NCI-H187 (cell line): ENCODE measurements around the gene ACSS3.
A peak's percentile ranks its signal among the peaks of the same experiment; 100 is the strongest.

Experiments
- DNase-seq, 2 experiments: peaks; one replicate each; lab custom pipeline; 2025; lab: John Stamatoyannopoulos, UW

Gene ACSS3

GRCh38 chr12:81222846-81223592 lies 145.1 kb downstream of the ACSS3 start:
- DNase-seq = no peak

- DNase-seq = no peak
Observed at GRCh38 chr12:81224626-81225025, 146.7 kb downstream of the ACSS3 start.

GRCh38 chr12:81229759-81230158 lies 151.9 kb downstream of the ACSS3 start:
- no peak for DNase-seq

GRCh38 chr12:81231574-81232368 lies 153.9 kb downstream of the ACSS3 start:
- DNase-seq = no peak

- DNase-seq = no peak
Observed at GRCh38 chr12:81245458-81245857, 167.6 kb downstream of the ACSS3 start.

- no peak for DNase-seq
Observed at GRCh38 chr12:81245907-81246570, 168.2 kb downstream of the ACSS3 start.

- no peak for DNase-seq
Observed at GRCh38 chr12:81249976-81250375, 172.1 kb downstream of the ACSS3 start.

- no peak for DNase-seq
Observed at GRCh38 chr12:81252228-81252627, 174.3 kb downstream of the ACSS3 start.

- DNase-seq = no peak
Observed at GRCh38 chr12:81253360-81253759, 175.5 kb downstream of the ACSS3 start.

GRCh38 chr12:81255456-81255855 lies 177.6 kb downstream of the ACSS3 start:
- DNase-seq = no peak

GRCh38 chr12:81255947-81256346 lies 178.1 kb downstream of the ACSS3 start:
- no peak for DNase-seq

GRCh38 chr12:81257947-81258551 lies 180.2 kb downstream of the ACSS3 start:
- peak in 1 of 2 experiments; percentile 14 for DNase-seq

- no peak for DNase-seq
Observed at GRCh38 chr12:81259360-81259759, 181.5 kb downstream of the ACSS3 start.

- DNase-seq = no peak
Observed at GRCh38 chr12:81261508-81262207, 183.8 kb downstream of the ACSS3 start.

GRCh38 chr12:81263072-81263471 lies 185.2 kb downstream of the ACSS3 start:
- DNase-seq = no peak

GRCh38 chr12:81270385-81270784 lies 192.5 kb downstream of the ACSS3 start:
- DNase-seq = no peak

GRCh38 chr12:81274637-81275529 lies 197.0 kb downstream of the ACSS3 start:
- DNase-seq = no peak

GRCh38 chr12:81284137-81284536 lies 206.3 kb downstream of the ACSS3 start:
- DNase-seq = no peak

- DNase-seq = no peak
Observed at GRCh38 chr12:81288651-81289050, 210.8 kb downstream of the ACSS3 start.

- DNase-seq = no peak
Observed at GRCh38 chr12:81294325-81295190, 216.7 kb downstream of the ACSS3 start.
